Endothelial cell (in vitro differentiated cells): ENCODE data around the gene ATXN7L1. TPM values are rescaled to one million over a fixed set of nuclear protein-coding genes. Genes with fewer than 3 reads are reported as not detected.
A peak's percentile ranks its signal among the peaks of the same experiment; 100 is the strongest.
"Not testable (repeated sequence)": the region's sequence is repeated elsewhere in the genome, so short reads cannot be mapped to it uniquely, and the experiment has no call there.

ENCODE experiments used
- DNase-seq: peaks from one replicate; pipeline ENCODE4 v3.0.0; 2021; ENCODE audit warnings: low spot score
- H3K27ac Mint-ChIP-seq: one replicate; pipeline ENCODE4 v1.8.0; 2021; ENCODE audit warnings: mixed read lengths, inconsistent platforms; ENCODE audit not compliant: unreplicated experiment
- H3K27me3 Mint-ChIP-seq: one replicate; pipeline ENCODE4 v1.8.0; 2021; ENCODE audit warnings: mild to moderate bottlenecking, moderate library complexity, mixed read lengths, inconsistent platforms; ENCODE audit not compliant: unreplicated experiment
- H3K36me3 Mint-ChIP-seq: one replicate; pipeline ENCODE4 v1.8.0; 2021; ENCODE audit warnings: mild to moderate bottlenecking, low read depth, mixed read lengths, inconsistent platforms; ENCODE audit not compliant: unreplicated experiment
- H3K4me1 Mint-ChIP-seq: one replicate; pipeline ENCODE4 v1.8.0; 2021; ENCODE audit warnings: mild to moderate bottlenecking, mixed read lengths, inconsistent platforms; ENCODE audit not compliant: unreplicated experiment
- H3K4me3 Mint-ChIP-seq: one replicate; pipeline ENCODE4 v1.8.0; 2021; ENCODE audit warnings: mild to moderate bottlenecking, mixed read lengths, inconsistent platforms; ENCODE audit not compliant: unreplicated experiment
- H3K9me3 Mint-ChIP-seq: one replicate; pipeline ENCODE4 v1.8.0; 2021; ENCODE audit warnings: mixed read lengths, inconsistent platforms; ENCODE audit not compliant: unreplicated experiment
- total RNA-seq: library from RNA; stranded (reverse); fragmentation: NEBNext Ultra II Directional; extraction: Animal tissue kit (Norgen Biotek cat#: 25700); gene quantifications from one replicate; pipeline ENCODE4 v1.2.1, GENCODE V29; 2021; ENCODE audit not compliant: unreplicated experiment
- TF ChIP-seq, protein P1 (sequence below): fragments of 200-600 bp; sonication (generic); IDR thresholded peaks from one replicate; pipeline ENCODE4 v1.5.0; 2021; ENCODE audit warnings: antibody characterized with exemption; ENCODE audit not compliant: unreplicated experiment

Gene ATXN7L1
- total RNA-seq, 1 donor from 2014 or later: 18.4 TPM

DNA sequence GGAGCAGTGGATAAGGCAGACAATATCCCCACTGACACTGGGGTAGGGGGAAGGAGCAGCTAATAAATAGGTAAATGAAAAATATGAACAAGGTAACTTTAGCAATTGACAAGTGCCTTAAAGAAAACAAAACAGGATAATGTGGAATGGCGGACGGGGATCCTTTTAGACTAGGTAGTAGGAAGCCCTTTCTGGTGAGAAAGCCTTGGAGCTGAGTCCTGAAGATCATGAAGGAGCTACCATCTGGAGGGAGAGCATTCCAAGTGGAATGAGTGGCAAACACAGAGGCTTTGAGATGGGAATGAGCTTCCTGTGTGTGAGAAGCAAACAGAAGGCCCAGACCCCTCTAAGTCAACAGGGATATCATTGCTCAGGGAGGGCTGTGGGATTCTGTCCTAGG is 16.0 kb upstream of the ATXN7L1 start:
- H3K4me3 Mint-ChIP-seq: no peak overlapping the region
- H3K27me3 Mint-ChIP-seq: no peaks in the 10 kb centered on the region
- TF ChIP-seq, protein P1, sequence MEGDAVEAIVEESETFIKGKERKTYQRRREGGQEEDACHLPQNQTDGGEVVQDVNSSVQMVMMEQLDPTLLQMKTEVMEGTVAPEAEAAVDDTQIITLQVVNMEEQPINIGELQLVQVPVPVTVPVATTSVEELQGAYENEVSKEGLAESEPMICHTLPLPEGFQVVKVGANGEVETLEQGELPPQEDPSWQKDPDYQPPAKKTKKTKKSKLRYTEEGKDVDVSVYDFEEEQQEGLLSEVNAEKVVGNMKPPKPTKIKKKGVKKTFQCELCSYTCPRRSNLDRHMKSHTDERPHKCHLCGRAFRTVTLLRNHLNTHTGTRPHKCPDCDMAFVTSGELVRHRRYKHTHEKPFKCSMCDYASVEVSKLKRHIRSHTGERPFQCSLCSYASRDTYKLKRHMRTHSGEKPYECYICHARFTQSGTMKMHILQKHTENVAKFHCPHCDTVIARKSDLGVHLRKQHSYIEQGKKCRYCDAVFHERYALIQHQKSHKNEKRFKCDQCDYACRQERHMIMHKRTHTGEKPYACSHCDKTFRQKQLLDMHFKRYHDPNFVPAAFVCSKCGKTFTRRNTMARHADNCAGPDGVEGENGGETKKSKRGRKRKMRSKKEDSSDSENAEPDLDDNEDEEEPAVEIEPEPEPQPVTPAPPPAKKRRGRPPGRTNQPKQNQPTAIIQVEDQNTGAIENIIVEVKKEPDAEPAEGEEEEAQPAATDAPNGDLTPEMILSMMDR: no peak
- H3K27ac Mint-ChIP-seq: no peak overlapping the region
- no peaks in the 10 kb centered on the region for H3K4me1 Mint-ChIP-seq
- no peaks in the 10 kb centered on the region for H3K36me3 Mint-ChIP-seq
- no peaks in the 10 kb centered on the region for H3K9me3 Mint-ChIP-seq
- DNase-seq: no peak

DNA sequence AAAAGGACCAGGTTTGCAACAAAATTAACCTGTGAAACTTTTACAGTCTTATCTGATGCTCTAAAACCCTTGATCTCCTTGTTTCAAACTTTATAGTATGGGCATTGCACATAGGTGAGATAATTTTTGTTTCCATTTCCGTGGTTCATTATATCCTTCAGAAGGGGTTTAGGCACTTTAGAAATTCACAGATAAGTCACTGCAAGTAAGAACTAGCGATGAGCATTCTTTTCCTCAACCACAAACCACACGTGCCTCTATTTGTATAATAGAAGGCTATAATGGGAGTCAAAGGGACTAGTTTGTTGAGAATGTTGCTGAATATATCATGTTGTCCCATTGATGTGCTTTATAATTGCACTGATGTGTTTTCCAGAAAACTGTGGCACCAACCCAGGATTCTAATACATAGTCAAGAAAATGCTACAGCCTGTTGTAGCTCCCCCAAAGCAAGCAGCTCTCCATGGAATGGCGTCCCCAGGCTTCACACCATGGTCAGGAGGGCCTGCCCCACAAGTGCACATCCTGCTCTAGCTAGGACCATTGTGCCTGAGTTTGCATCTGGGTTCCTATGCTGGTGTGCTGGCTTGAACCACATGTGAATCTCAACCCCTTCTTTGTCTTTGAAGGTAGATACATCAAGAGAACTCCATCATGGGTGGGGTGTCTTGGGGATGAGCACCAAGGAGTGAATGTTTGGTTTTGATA is 14.0 kb upstream of the ATXN7L1 start:
- DNase-seq: no peak
- H3K4me3 Mint-ChIP-seq: no peak overlapping the region
- no peaks in the 10 kb centered on the region for H3K36me3 Mint-ChIP-seq
- no peaks in the 10 kb centered on the region for H3K27me3 Mint-ChIP-seq
- no peaks in the 10 kb centered on the region for H3K9me3 Mint-ChIP-seq
- TF ChIP-seq, protein P1: no peak
- no peak overlapping the region for H3K27ac Mint-ChIP-seq
- peaks cover 1% of the 10 kb centered on the region for H3K4me1 Mint-ChIP-seq

DNA sequence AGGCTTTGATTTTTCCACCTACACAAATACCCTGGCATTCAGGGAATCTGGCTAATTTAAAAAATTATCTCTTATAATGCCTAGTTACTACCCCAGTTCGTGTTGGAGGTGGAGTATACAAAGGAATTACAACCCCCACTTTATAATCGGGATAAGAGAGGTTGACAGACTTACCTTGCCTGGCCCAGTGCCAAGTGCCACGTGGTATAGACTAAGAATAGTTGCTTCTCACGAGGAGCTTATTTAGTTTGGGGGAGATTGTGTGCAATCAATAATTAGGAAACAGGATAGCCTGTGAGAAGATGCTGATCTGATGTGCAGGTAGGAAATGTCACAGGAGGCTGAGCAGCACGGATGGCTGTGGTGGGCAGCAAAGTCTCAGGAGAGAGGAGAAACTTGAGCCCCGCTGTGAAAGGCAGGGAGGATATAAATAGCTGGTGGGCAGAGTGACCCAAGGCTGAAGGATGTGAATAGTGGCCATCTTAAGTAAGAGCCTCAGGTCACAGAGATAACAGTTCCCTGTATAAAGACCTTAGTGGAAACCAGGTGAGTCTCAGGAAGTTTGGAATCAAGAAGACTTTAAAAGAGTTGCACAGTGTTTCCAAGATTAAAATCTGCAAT is 11.3 kb upstream of the ATXN7L1 start:
- H3K27ac Mint-ChIP-seq: no peak overlapping the region
- H3K4me1 Mint-ChIP-seq: peaks cover 8% of the 10 kb centered on the region
- no peak overlapping the region for H3K4me3 Mint-ChIP-seq
- no peaks in the 10 kb centered on the region for H3K9me3 Mint-ChIP-seq
- no peak for DNase-seq
- no peaks in the 10 kb centered on the region for H3K36me3 Mint-ChIP-seq
- TF ChIP-seq, protein P1: no peak
- no peaks in the 10 kb centered on the region for H3K27me3 Mint-ChIP-seq

DNA sequence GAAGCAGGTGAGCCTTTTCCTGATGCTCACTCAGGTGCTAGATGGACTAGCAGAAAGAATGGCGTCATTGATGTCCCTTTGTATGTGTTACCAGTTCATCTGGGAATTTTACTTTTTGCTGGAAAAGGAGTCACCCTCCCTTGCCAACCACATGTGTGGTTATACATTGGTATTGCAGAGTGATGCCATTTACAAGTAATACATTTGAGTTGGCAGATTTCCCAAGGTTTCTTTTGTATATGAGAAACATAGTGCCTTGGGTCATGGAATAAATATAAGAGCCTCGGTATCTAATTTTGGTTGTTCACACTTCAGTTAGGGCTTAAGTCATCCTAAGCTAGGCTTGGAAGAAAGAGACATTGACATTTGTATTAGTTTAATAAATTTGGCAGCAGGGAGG is 10.4 kb upstream of the ATXN7L1 start:
- Mint-ChIP-seq H3K4me3 (no peak overlapping the region), H3K4me1 (peaks cover 8% of the 10 kb centered on the region), H3K9me3 (no peaks in the 10 kb centered on the region), H3K36me3 (no peaks in the 10 kb centered on the region), H3K27ac (no peak overlapping the region), H3K27me3 (no peaks in the 10 kb centered on the region)
- DNase-seq: no peak
- TF ChIP-seq, protein P1: no peak

DNA sequence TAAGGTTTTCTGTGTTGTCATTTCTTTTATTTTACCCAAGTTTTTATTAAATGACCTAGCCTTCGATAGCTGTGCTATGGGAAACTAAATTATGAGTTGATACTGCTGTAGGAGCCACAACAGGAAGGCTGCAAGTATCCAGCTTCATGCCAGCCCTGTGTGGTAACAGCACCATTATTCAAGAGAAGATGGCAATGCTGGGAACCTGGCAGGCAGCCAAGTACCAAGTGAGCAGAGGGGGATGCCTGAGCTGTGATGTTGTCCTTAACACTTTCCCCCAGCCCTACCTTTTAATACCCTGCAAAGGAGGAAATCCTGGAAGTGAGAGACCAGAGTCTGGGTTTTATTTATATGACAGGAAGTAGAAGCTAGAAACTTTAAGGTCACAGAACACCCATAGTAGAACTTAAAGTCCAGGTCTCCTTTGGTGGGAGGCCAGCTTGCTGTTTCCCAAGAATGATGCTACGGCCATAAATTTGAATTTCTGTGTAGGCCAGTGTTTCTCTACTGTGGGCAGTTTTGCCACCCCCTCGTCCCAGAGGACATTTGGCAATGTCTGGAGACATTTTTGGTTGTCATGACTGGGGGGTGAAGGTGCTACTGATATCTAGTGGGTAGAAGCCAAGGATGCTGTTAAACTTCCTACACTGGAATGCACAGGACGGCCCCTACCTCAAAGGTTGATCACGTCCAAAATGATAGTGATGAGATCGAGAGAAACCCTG is 9.2 kb upstream of the ATXN7L1 start:
- no peaks in the 10 kb centered on the region for H3K9me3 Mint-ChIP-seq
- H3K27ac Mint-ChIP-seq: no peak overlapping the region
- peak; percentile 13 for DNase-seq

DNA sequence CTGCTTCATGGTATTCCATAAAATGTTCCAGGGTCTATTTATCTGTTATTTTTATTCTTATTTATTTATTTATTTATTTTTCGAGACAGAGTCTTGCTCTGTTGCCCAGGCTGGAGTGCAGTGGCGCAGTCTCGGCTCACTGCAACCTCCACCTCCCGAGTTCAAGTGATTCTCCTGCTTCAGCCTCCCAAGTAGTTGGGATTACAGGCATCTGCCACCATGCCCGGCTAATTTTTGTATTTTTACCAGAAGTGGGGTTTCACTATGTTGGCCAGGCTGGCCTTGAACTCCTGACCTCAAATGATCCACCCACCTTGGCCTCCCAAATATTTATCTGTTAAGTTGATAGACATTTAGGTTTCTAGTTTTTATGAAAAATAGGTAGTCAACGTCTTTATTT is 6.8 kb upstream of the ATXN7L1 start:
- not testable (repeated sequence) for H3K9me3 Mint-ChIP-seq, H3K36me3 Mint-ChIP-seq, H3K4me3 Mint-ChIP-seq, H3K27me3 Mint-ChIP-seq, H3K27ac Mint-ChIP-seq, DNase-seq
- peaks cover 20% of the 10 kb centered on the region for H3K4me1 Mint-ChIP-seq

More for the DNA sequence above, 9.2 kb upstream of the ATXN7L1 start:
- Mint-ChIP-seq H3K4me3 (no peak overlapping the region), H3K36me3 (no peaks in the 10 kb centered on the region), H3K27me3 (no peaks in the 10 kb centered on the region), H3K4me1 (peaks cover 9% of the 10 kb centered on the region)
- TF ChIP-seq, protein P1: no peak
